Measurements from ENCODE around the gene SLC30A10.
"Not testable (repeated sequence)": the region's sequence is repeated elsewhere in the genome, so short reads cannot be mapped to it uniquely, and the experiment has no call there.

SLC30A10 gene

DNA sequence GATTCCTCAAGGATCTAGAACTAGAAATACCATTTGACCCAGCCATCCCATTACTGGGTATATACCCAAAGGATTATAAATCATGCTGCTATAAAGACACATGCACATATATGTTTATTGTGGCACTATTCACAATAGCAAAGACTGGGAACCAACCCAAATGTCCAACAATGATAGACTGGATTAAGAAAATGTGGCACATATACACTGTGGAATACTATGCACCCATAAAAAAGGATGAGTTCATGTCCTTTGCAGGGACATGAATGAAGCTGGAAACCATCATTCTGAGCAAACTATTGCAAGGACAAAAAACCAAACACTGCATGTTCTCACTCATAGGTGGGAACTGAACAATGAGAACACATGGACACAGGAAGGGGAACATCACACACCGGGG lies 36.1 kb downstream of the SLC30A10 start:
- H3K4me1 ChIP-seq (ENCODE audit: control insufficient read depth, insufficient read depth, low read length); H3K27ac ChIP-seq (ENCODE audit: low read length); H3K27me3 ChIP-seq (ENCODE audit: control insufficient read depth in 1 of 2, insufficient read depth in 2 of 2, low read length in 2 of 2); H3K4me3 ChIP-seq (ENCODE audit: low read length in 2 of 2); H3K9ac ChIP-seq (ENCODE audit: low read length in 2 of 2); H3K9me3 ChIP-seq (ENCODE audit: control insufficient read depth in 2 of 2, low read length in 2 of 2); H3K36me3 ChIP-seq (ENCODE audit: control insufficient read depth in 2 of 2, insufficient read depth in 2 of 2, low read length in 2 of 2): not testable (repeated sequence)

DNA sequence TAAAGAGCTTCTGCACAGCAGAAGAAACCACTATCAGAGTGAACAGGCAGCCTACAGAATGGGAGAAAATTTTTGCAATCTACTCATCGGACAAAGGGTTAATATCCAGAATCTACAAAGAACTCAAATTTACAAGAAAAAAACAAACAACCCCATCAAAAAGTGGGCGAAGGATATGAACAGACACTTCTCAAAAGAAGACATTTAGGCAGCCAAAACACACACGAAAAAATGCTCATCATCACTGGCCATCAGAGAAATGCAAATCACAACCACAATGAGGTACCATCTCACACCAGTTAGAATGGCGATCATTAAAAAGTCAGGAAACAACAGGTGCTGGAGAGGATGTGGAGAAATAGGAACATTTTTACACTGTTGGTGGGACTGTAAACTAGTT lies 36.5 kb downstream of the SLC30A10 start:
- H3K27ac ChIP-seq (ENCODE audit: low read length); H3K4me1 ChIP-seq (ENCODE audit: control insufficient read depth, insufficient read depth, low read length); H3K36me3 ChIP-seq (ENCODE audit: control insufficient read depth in 2 of 2, insufficient read depth in 2 of 2, low read length in 2 of 2); H3K27me3 ChIP-seq (ENCODE audit: control insufficient read depth in 1 of 2, insufficient read depth in 2 of 2, low read length in 2 of 2); H3K9ac ChIP-seq (ENCODE audit: low read length in 2 of 2); H3K4me3 ChIP-seq (ENCODE audit: low read length in 2 of 2); H3K9me3 ChIP-seq (ENCODE audit: control insufficient read depth in 2 of 2, low read length in 2 of 2): not testable (repeated sequence)

DNA sequence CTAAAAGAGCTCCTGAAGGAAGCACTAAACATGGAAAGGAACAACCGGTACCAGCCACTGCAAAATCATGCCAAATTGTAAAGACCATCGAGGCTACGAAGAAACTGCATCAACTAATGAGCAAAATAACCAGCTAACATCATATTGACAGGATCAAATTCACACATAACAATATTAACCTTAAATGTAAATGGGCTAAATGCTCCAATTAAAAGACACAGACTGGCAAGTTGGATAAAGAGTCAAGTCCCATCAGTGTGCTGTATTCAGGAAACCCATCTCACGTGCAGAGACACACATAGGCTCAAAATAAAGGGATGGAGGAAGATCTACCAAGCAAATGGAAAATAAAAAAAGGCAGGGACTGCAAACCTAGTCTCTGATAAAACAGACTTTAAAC lies 39.7 kb downstream of the SLC30A10 start:
- H3K9me3 ChIP-seq (ENCODE audit: control insufficient read depth in 2 of 2, low read length in 2 of 2); H3K36me3 ChIP-seq (ENCODE audit: control insufficient read depth in 2 of 2, insufficient read depth in 2 of 2, low read length in 2 of 2); H3K9ac ChIP-seq (ENCODE audit: low read length in 2 of 2); H3K27me3 ChIP-seq (ENCODE audit: control insufficient read depth in 1 of 2, insufficient read depth in 2 of 2, low read length in 2 of 2); H3K4me3 ChIP-seq (ENCODE audit: low read length in 2 of 2); H3K27ac ChIP-seq (ENCODE audit: low read length); H3K4me1 ChIP-seq (ENCODE audit: control insufficient read depth, insufficient read depth, low read length): not testable (repeated sequence)

DNA sequence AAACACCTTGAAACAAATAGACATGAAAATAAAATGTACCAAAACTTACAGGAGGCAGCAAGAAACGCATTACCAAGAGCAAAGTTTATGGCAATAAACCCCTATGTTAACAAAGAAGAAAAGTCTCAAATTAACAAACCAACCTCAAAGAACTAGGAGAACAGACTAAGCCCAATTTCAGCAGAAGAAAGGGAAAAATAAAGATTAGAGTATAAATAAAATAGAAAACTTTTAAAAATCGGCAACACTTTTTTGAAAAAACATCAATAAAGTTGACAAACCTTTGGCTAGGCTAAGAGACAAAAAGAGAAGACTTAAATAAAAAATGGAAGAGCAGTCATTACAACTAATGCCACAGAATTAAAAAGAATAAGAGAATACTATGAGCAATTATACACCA lies 42.7 kb downstream of the SLC30A10 start:
- no peaks in the 10 kb centered on the region for H3K27me3 ChIP-seq (ENCODE audit: control insufficient read depth in 1 of 2, insufficient read depth in 2 of 2, low read length in 2 of 2)
- no peaks in the 10 kb centered on the region for H3K9me3 ChIP-seq (ENCODE audit: control insufficient read depth in 2 of 2, low read length in 2 of 2)
- no peaks in the 10 kb centered on the region for H3K36me3 ChIP-seq (ENCODE audit: control insufficient read depth in 2 of 2, insufficient read depth in 2 of 2, low read length in 2 of 2)
- H3K4me1 ChIP-seq (ENCODE audit: control insufficient read depth, insufficient read depth, low read length) = no peaks in the 10 kb centered on the region
- H3K4me3 ChIP-seq (ENCODE audit: low read length in 2 of 2) = no peak overlapping the region
- H3K9ac ChIP-seq (ENCODE audit: low read length in 2 of 2) = no peak overlapping the region
- no peak overlapping the region for H3K27ac ChIP-seq (ENCODE audit: low read length)

DNA sequence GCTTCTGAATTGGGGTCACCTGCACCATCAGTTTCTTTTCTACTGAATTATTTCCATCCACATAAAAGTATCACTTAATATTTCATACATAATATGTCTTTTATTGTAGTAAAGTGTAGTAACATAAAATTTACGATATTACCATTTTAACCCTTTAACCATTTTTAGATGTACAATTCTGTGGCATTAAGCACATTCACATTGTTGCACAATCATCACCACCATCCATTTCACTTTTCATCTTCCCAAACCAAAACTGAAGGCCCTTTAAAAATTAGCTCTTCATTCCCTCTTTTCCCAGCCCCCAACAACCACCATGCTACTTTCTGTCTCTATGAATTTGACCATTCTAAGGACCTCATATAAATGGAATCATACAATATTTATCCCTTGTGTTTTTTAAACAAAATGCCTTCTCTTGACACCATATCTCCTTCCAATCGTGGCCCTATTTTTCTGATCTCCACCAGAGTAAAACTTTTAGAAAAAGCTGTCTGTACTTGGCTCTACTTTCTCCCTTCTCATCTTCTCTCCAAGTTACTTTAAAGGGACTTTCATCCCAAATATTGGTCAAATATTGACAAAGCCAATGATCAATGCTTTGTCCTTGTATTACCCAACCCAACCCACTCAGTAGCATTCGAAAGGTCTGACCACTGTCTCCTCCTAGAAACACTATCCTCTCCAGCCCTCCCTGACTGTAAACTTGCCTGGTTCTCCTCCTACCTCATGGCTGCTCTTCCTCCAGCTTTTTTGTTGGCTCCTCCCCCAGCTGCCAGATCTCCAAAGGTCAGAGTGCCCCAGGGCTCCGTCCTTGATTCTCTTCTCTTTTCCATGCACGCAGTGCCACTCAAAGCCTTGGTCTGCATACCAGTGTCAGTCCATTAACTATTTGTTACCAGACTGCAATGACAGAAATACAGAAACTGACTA lies 44.7 kb downstream of the SLC30A10 start:
- Histone ChIP-seq H3K27me3 (ENCODE audit: control insufficient read depth in 1 of 2, insufficient read depth in 2 of 2, low read length in 2 of 2) (no peaks in the 10 kb centered on the region), H3K27ac (ENCODE audit: low read length) (no peak overlapping the region), H3K4me1 (ENCODE audit: control insufficient read depth, insufficient read depth, low read length) (no peaks in the 10 kb centered on the region), H3K36me3 (ENCODE audit: control insufficient read depth in 2 of 2, insufficient read depth in 2 of 2, low read length in 2 of 2) (no peaks in the 10 kb centered on the region), H3K9ac (ENCODE audit: low read length in 2 of 2) (no peak overlapping the region), H3K4me3 (ENCODE audit: low read length in 2 of 2) (no peak overlapping the region), H3K9me3 (ENCODE audit: control insufficient read depth in 2 of 2, low read length in 2 of 2) (no peaks in the 10 kb centered on the region)

DNA sequence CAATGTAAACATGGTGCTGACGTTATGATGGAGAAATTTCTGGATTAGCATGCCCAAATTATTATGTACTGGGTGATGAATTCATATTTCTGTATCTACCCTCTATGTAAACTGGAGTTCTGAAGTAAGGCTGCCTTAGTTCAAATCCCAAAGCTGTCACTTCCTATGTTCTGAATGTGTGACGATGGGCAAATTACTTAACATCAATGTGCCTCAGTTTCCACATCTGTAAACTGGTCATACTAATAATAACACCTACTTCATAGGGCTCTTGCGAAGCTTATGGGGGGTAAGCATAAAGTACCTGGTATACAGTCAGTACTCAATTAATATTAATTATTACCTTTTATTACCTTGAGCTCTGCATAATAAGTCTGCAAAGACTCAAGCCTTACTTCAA lies 45.6 kb downstream of the SLC30A10 start:
- H3K9me3 ChIP-seq (ENCODE audit: control insufficient read depth in 2 of 2, low read length in 2 of 2) = no peaks in the 10 kb centered on the region
- H3K27me3 ChIP-seq (ENCODE audit: control insufficient read depth in 1 of 2, insufficient read depth in 2 of 2, low read length in 2 of 2) = no peaks in the 10 kb centered on the region
- no peak overlapping the region for H3K27ac ChIP-seq (ENCODE audit: low read length)
- no peaks in the 10 kb centered on the region for H3K36me3 ChIP-seq (ENCODE audit: control insufficient read depth in 2 of 2, insufficient read depth in 2 of 2, low read length in 2 of 2)
- H3K4me1 ChIP-seq (ENCODE audit: control insufficient read depth, insufficient read depth, low read length) = no peaks in the 10 kb centered on the region
- H3K9ac ChIP-seq (ENCODE audit: low read length in 2 of 2) = no peak overlapping the region
- no peak overlapping the region for H3K4me3 ChIP-seq (ENCODE audit: low read length in 2 of 2)

DNA sequence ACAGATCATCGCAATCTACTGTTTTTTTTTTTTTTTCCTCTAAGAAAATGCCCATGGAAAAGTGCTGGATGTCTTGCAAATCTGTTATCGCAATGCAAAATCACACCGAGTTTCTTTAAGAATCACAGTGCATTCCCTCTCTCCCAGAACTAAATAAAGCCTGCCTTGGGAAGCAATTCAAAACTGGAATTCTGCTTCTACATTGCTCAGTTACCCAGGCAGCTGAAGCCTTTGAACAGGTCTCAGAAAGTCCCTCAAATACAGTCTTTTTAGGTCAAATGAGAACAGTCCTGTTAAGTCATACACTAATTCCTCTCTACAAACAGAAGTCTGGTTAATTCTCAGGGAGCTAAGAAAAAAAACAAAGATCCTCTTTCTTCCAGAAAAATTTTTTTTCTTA lies 46.3 kb downstream of the SLC30A10 start:
- Histone ChIP-seq H3K4me3 (ENCODE audit: low read length in 2 of 2) (no peak overlapping the region), H3K9ac (ENCODE audit: low read length in 2 of 2) (no peak overlapping the region), H3K9me3 (ENCODE audit: control insufficient read depth in 2 of 2, low read length in 2 of 2) (no peaks in the 10 kb centered on the region), H3K4me1 (ENCODE audit: control insufficient read depth, insufficient read depth, low read length) (no peaks in the 10 kb centered on the region), H3K36me3 (ENCODE audit: control insufficient read depth in 2 of 2, insufficient read depth in 2 of 2, low read length in 2 of 2) (no peaks in the 10 kb centered on the region), H3K27ac (ENCODE audit: low read length) (no peak overlapping the region), H3K27me3 (ENCODE audit: control insufficient read depth in 1 of 2, insufficient read depth in 2 of 2, low read length in 2 of 2) (no peaks in the 10 kb centered on the region)

DNA sequence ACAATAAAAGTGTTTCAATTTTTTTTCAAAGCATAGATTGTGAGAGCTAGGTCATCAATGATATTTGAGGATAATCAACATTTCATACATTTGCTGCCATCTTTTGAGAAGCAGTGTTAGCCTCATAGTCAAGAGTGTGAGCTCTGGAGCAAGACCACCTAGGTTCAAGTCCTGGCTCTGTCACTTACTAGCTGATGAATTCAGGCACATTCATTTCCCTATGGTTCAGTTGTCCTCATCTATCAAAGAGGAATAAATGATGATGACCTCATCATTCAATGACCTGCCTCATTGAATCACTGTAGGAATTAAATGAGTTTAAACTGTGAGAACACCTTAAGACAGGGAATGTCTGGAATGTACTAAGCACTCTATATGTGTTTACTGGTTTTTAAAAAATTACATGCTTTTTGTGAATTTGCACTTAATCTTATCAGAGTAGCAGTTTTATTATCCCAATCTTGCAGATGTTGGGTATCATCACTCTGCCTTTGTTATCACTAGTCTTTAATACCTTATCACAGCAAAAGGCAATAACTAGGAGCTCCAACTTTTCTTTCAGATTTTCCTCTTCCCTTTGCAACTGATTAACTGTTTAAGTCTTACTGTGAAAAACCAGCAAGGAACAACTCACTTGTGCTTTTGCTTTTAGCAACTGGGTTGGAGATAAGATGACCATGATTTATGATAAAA lies 47.4 kb downstream of the SLC30A10 start:
- H3K4me1 ChIP-seq (ENCODE audit: control insufficient read depth, insufficient read depth, low read length) = no peaks in the 10 kb centered on the region
- no peak overlapping the region for H3K9ac ChIP-seq (ENCODE audit: low read length in 2 of 2)
- H3K27me3 ChIP-seq (ENCODE audit: control insufficient read depth in 1 of 2, insufficient read depth in 2 of 2, low read length in 2 of 2) = no peaks in the 10 kb centered on the region
- no peak overlapping the region for H3K4me3 ChIP-seq (ENCODE audit: low read length in 2 of 2)
- no peak overlapping the region for H3K27ac ChIP-seq (ENCODE audit: low read length)
- H3K9me3 ChIP-seq (ENCODE audit: control insufficient read depth in 2 of 2, low read length in 2 of 2) = no peaks in the 10 kb centered on the region
- H3K36me3 ChIP-seq (ENCODE audit: control insufficient read depth in 2 of 2, insufficient read depth in 2 of 2, low read length in 2 of 2) = no peaks in the 10 kb centered on the region

DNA sequence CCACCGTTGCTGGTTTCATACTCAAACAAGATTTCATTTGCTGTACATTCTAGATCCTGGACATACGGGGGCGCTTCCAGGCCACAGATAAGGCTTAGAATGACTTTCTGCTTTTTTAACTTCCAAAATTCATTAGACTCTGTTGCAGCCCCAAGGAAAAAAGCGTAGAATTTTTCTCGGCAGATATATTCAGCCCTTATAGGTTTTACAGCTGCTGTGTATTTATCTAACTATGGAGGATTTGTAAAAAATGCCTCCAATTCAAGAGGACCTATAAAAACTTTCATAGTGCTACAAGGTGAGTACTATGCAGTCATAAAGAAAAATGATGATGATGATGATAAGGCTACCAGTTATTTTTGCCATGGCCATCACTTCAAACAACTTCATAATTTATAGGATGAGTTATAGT lies 51.6 kb downstream of the SLC30A10 start:
- H3K27ac ChIP-seq (ENCODE audit: low read length) = no peak overlapping the region
- peaks cover 0 to 3% of the 10 kb centered on the region in 2 donors for H3K27me3 ChIP-seq (ENCODE audit: control insufficient read depth in 1 of 2, insufficient read depth in 2 of 2, low read length in 2 of 2)
- H3K4me3 ChIP-seq (ENCODE audit: low read length in 2 of 2) = no peak overlapping the region
- no peak overlapping the region for H3K9ac ChIP-seq (ENCODE audit: low read length in 2 of 2)
- no peaks in the 10 kb centered on the region for H3K9me3 ChIP-seq (ENCODE audit: control insufficient read depth in 2 of 2, low read length in 2 of 2)
- H3K36me3 ChIP-seq (ENCODE audit: control insufficient read depth in 2 of 2, insufficient read depth in 2 of 2, low read length in 2 of 2) = no peaks in the 10 kb centered on the region
- no peaks in the 10 kb centered on the region for H3K4me1 ChIP-seq (ENCODE audit: control insufficient read depth, insufficient read depth, low read length)

DNA sequence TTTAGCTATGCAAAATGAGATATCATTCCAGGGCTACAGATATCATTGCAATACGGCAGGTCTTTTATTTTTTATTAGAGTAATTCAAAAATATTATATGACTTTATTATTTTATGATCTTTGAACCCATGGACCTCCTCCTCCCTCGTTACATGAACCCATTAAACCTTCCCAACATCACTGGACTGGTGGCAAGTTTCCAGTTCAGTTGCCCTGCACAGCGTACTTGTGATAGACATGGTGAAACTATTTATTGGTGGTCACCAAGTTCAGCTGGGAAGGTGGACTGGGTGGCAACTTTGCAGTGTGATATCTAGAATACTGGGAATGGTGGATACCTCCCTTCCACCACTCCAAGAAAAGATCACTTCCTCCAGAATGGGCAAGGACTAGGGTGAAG lies 52.5 kb downstream of the SLC30A10 start:
- no peak overlapping the region for H3K9ac ChIP-seq (ENCODE audit: low read length in 2 of 2)
- H3K27ac ChIP-seq (ENCODE audit: low read length) = no peak overlapping the region
- H3K4me1 ChIP-seq (ENCODE audit: control insufficient read depth, insufficient read depth, low read length) = no peaks in the 10 kb centered on the region
- H3K36me3 ChIP-seq (ENCODE audit: control insufficient read depth in 2 of 2, insufficient read depth in 2 of 2, low read length in 2 of 2) = no peaks in the 10 kb centered on the region
- H3K9me3 ChIP-seq (ENCODE audit: control insufficient read depth in 2 of 2, low read length in 2 of 2) = no peaks in the 10 kb centered on the region
- H3K4me3 ChIP-seq (ENCODE audit: low read length in 2 of 2) = no peak overlapping the region
- H3K27me3 ChIP-seq (ENCODE audit: control insufficient read depth in 1 of 2, insufficient read depth in 2 of 2, low read length in 2 of 2) = peaks cover 0 to 3% of the 10 kb centered on the region in 2 donors

DNA sequence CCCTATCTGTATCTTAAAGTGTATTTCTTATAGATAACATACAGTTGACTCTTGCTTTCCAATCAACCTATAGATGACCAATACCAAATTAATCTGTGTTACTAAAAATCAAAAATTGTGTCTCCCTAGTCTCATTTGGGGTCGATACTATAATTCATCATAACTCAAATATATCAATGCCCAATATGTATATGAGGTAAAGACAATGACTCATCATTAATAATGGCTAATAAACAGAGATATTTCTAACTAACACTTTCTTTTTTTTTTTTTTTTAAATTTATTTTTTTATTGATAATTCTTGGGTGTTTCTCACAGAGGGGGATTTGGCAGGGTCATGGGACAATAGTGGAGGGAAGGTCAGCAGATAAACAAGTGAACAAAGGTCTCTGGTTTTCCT lies 55.8 kb downstream of the SLC30A10 start:
- H3K4me1 ChIP-seq (ENCODE audit: control insufficient read depth, insufficient read depth, low read length); H3K27ac ChIP-seq (ENCODE audit: low read length); H3K4me3 ChIP-seq (ENCODE audit: low read length in 2 of 2); H3K27me3 ChIP-seq (ENCODE audit: control insufficient read depth in 1 of 2, insufficient read depth in 2 of 2, low read length in 2 of 2); H3K9me3 ChIP-seq (ENCODE audit: control insufficient read depth in 2 of 2, low read length in 2 of 2); H3K36me3 ChIP-seq (ENCODE audit: control insufficient read depth in 2 of 2, insufficient read depth in 2 of 2, low read length in 2 of 2); H3K9ac ChIP-seq (ENCODE audit: low read length in 2 of 2): not testable (repeated sequence)

All from stomach smooth muscle (tissue), 2 donors.